Upper lobe of left lung (tissue), 6 donors: Measurements from ENCODE around the gene XRN2. TPM values are rescaled to one million over a fixed set of nuclear protein-coding genes. Genes with fewer than 3 reads are reported as not detected.

ENCODE experiments used
- ATAC-seq, 2 donors: fragments of 200-7000 bp; cut with Tn5 transposase; one replicate each; pipeline ENCODE4 v1.9.1; 2022; ENCODE audit warnings: mild to moderate bottlenecking in 2 of 2, moderate library complexity in 2 of 2; ENCODE audit not compliant: low FRiP score in 2 of 2
- DNase-seq, 2 donors: peaks; one replicate each; pipeline ENCODE4 v3.0.0-alpha.2; 2019 to 2020
- H3K27ac ChIP-seq, 4 donors: fragments of 200-600 bp; sonication (generic); one replicate each; pipeline ENCODE4 v1.5.1; 2016 to 2019
- H3K27me3 ChIP-seq, 4 donors: fragments of 200-600 bp; sonication (generic); one replicate each; pipeline ENCODE4 v1.5.1; 2017 to 2019
- H3K36me3 ChIP-seq, 4 donors: fragments of 200-600 bp; sonication (generic); one replicate each; pipeline ENCODE4 v1.5.1; 2016 to 2019
- H3K4me1 ChIP-seq, 4 donors: fragments of 200-600 bp; sonication (generic); one replicate each; pipeline ENCODE4 v1.5.1; 2018 to 2019
- H3K4me3 ChIP-seq, 4 donors: fragments of 200-600 bp; sonication (generic); one replicate each; pipeline ENCODE4 v1.5.1; 2017 to 2019; ENCODE audit warnings: mild to moderate bottlenecking in 2 of 4, moderate library complexity in 1 of 4
- H3K9me3 ChIP-seq, 4 donors: fragments of 200-600 bp; sonication (generic); one replicate each; pipeline ENCODE4 v1.5.1; 2018 to 2019
- EP300 ChIP-seq, 4 donors: sonication (generic); formaldehyde crosslinking; IDR thresholded peaks; one replicate each; pipeline ENCODE4 v1.5.1; 2017; ENCODE audit warnings: antibody characterized with exemption in 4 of 4, control low read depth in 2 of 4
- POLR2A ChIP-seq, 4 donors: fragments of 450-650 bp; IDR thresholded peaks; one replicate each; pipeline ENCODE4 v1.5.1; 2016 to 2017; ENCODE audit warnings: antibody characterized with exemption in 4 of 4, mild to moderate bottlenecking in 2 of 4
- POLR2AphosphoS5 ChIP-seq, 2 donors: sonication (generic); formaldehyde crosslinking; IDR thresholded peaks; one replicate each; pipeline ENCODE4 v1.5.1; 2017; ENCODE audit warnings: antibody characterized with exemption in 2 of 2
- WGBS, 2 donors: methylation state at CpG; one replicate each; pipeline ENCODE4 v1.1.5; 2017 to 2018; 5-methylcytosine and 5-hydroxymethylcytosine counted together
- total RNA-seq, 6 donors: library from RNA; depleted of rRNA in 4 of 6; stranded (reverse); fragments of >200 nt in 4 of 6; gene quantifications; one replicate each; pipeline versions ENCODE4 v1.1.0 to v1.2.1, GENCODE V29; 2016 to 2021
- TF ChIP-seq, protein P1 (sequence below), 6 experiments: fragments of 450-650 bp in 4 of 6; fragments of 200-600 bp in 2 of 6; sonication (generic) in 2 of 6; IDR thresholded peaks; one replicate each; pipeline ENCODE4 v1.5.1; 2016 to 2019; ENCODE audit warnings: antibody characterized with exemption in 6 of 6
- donor health status: DM: no; HTN: no; CAD: no; lungs with moderate emphysema.
- donor health status: DM: no; HTN: yes; CAD: no; lungs with severe emphysema.

Gene XRN2
- total RNA-seq, 6 donors from 2014 or later, result 38.3 to 70.5 (median 55.0) TPM

GRCh38 chr20:21325296-21325695 is 22.2 kb downstream of the XRN2 start:
- Histone ChIP-seq H3K36me3 (peaks cover 0 to 12% (median 6%) of the 10 kb centered on the region in 4 donors), H3K27ac (peak overlapping the region in 3 of 4 donors; percentile 1 to 76 (median 69)), H3K4me1 (peaks cover 41 to 49% (median 45%) of the 10 kb centered on the region in 4 donors), H3K4me3 (no peak overlapping the region), H3K27me3 (no peaks in the 10 kb centered on the region), H3K9me3 (peaks cover 0 to 2% (median under 1%) of the 10 kb centered on the region in 4 donors)
- peak in 1 of 2 donors; percentile 67 for ATAC-seq
- TF ChIP-seq EP300 (IDR thresholded peaks at IDR 0.05) (peak in 2 of 4 donors; percentile 5 to 26), POLR2AphosphoS5 (IDR thresholded peaks at IDR 0.05) (no peak)
- WGBS, 2 donors, result 40 to 59% methylated on average over 1 of the region's 1 CpG
- no peak for DNase-seq

GRCh38 chr20:21326700-21327099 is 23.6 kb downstream of the XRN2 start:
- DNase-seq (no peak), ATAC-seq (no peak)
- Histone ChIP-seq H3K27me3 (no peaks in the 10 kb centered on the region), H3K4me3 (no peak overlapping the region), H3K27ac (peak overlapping the region in 1 of 4 donors; percentile 54), H3K36me3 (peaks cover 0 to 26% (median 11%) of the 10 kb centered on the region in 4 donors), H3K4me1 (peaks cover 41 to 49% (median 45%) of the 10 kb centered on the region in 4 donors), H3K9me3 (no peaks in the 10 kb centered on the region)
- 57 to 67% methylated on average over 1 of the region's 1 CpG for WGBS, 2 donors
- TF ChIP-seq POLR2A (IDR thresholded peaks at IDR 0.05) (no peak), POLR2AphosphoS5 (IDR thresholded peaks at IDR 0.05) (no peak)

GRCh38 chr20:21336455-21337151 is 33.5 kb downstream of the XRN2 start:
- Histone ChIP-seq H3K4me1 (no peaks in the 10 kb centered on the region), H3K27ac (no peak overlapping the region), H3K27me3 (no peaks in the 10 kb centered on the region), H3K9me3 (no peaks in the 10 kb centered on the region), H3K36me3 (peaks cover 13 to 97% (median 43%) of the 10 kb centered on the region in 4 donors), H3K4me3 (no peak overlapping the region)
- WGBS, 2 donors, result 96% methylated on average over 2 of the region's 2 CpGs
- DNase-seq (no peak), ATAC-seq (no peak)
- TF ChIP-seq POLR2AphosphoS5 (IDR thresholded peaks at IDR 0.05) (no peak), EP300 (IDR thresholded peaks at IDR 0.05) (no peak), POLR2A (IDR thresholded peaks at IDR 0.05) (no peak)
- TF ChIP-seq, protein P1, sequence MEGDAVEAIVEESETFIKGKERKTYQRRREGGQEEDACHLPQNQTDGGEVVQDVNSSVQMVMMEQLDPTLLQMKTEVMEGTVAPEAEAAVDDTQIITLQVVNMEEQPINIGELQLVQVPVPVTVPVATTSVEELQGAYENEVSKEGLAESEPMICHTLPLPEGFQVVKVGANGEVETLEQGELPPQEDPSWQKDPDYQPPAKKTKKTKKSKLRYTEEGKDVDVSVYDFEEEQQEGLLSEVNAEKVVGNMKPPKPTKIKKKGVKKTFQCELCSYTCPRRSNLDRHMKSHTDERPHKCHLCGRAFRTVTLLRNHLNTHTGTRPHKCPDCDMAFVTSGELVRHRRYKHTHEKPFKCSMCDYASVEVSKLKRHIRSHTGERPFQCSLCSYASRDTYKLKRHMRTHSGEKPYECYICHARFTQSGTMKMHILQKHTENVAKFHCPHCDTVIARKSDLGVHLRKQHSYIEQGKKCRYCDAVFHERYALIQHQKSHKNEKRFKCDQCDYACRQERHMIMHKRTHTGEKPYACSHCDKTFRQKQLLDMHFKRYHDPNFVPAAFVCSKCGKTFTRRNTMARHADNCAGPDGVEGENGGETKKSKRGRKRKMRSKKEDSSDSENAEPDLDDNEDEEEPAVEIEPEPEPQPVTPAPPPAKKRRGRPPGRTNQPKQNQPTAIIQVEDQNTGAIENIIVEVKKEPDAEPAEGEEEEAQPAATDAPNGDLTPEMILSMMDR (IDR thresholded peaks at IDR 0.05), result no peak

DNA sequence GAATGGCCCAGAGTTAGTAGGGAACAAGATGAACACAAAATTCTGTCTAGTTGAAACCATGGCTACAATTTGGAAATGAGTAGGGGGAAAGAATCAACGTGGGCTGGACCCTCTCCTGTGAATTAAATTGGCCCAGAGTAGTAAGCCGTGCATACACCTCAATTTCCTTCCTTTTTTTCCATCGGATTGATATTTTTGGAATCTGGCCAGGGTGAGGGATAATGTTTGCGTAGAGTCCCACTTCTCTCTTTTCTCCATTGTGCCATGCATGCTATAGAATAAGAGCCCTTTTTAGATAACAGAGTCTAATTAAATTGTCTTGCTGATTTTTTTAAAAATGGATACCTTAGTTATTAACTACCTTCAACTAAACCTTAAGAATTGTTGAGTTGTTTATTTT is 35.2 kb downstream of the XRN2 start:
- ATAC-seq (no peak), DNase-seq (no peak)
- H3K4me1 ChIP-seq, result no peaks in the 10 kb centered on the region
- no peak for TF ChIP-seq EP300 (IDR thresholded peaks at IDR 0.05)
- H3K27me3 ChIP-seq, result no peaks in the 10 kb centered on the region
- peaks cover 7 to 90% (median 36%) of the 10 kb centered on the region in 4 donors for H3K36me3 ChIP-seq
- WGBS, 2 donors, result 54 to 61% methylated on average over 4 of the region's 4 CpGs
- H3K4me3 ChIP-seq, result no peak overlapping the region
- no peak overlapping the region for H3K27ac ChIP-seq
- H3K9me3 ChIP-seq, result no peaks in the 10 kb centered on the region

DNA sequence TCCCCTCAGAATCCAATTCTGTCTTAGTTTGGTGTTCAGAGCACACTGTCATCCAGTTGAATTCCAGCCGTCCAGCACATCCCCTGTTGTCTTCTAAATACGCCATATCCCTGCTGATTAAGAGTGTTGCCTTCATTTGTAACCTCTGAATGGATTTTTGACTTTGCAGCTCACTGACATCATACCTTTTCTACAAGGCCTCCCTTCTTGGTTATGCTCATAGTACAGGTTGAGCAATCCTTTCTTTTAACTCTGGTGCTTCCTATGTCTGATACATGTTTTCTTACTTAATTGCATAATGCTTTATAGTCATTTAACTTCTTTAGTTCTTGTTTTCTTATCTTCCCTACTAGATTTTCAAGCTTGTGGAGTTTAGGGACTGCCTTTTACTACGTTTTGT is 36.4 kb downstream of the XRN2 start:
- no peaks in the 10 kb centered on the region for H3K27me3 ChIP-seq
- H3K36me3 ChIP-seq, result peaks cover 10 to 87% (median 36%) of the 10 kb centered on the region in 4 donors
- 88 to 90% methylated on average over 3 of the region's 3 CpGs for WGBS, 2 donors
- H3K27ac ChIP-seq, result no peak overlapping the region
- no peak for ATAC-seq
- H3K4me3 ChIP-seq, result no peak overlapping the region
- H3K4me1 ChIP-seq, result no peaks in the 10 kb centered on the region
- no peaks in the 10 kb centered on the region for H3K9me3 ChIP-seq
- TF ChIP-seq, protein P1 (IDR thresholded peaks at IDR 0.05), result no peak
- TF ChIP-seq EP300 (IDR thresholded peaks at IDR 0.05) (no peak), POLR2AphosphoS5 (IDR thresholded peaks at IDR 0.05) (no peak)
- no peak for DNase-seq

- TF ChIP-seq POLR2A (IDR thresholded peaks at IDR 0.05) (no peak), EP300 (IDR thresholded peaks at IDR 0.05) (no peak), POLR2AphosphoS5 (IDR thresholded peaks at IDR 0.05) (no peak)
- TF ChIP-seq, protein P1 (IDR thresholded peaks at IDR 0.05), result no peak
- H3K27ac ChIP-seq, result no peak overlapping the region
- no peaks in the 10 kb centered on the region for H3K4me1 ChIP-seq
- ATAC-seq (no peak), DNase-seq (no peak)
- WGBS, 2 donors, result 97% methylated on average over 3 of the region's 3 CpGs
- peaks cover 10 to 88% (median 35%) of the 10 kb centered on the region in 4 donors for H3K36me3 ChIP-seq
- H3K9me3 ChIP-seq, result no peaks in the 10 kb centered on the region
- no peak overlapping the region for H3K4me3 ChIP-seq
- no peaks in the 10 kb centered on the region for H3K27me3 ChIP-seq
Measured at GRCh38 chr20:21340991-21341697, 38.0 kb downstream of the XRN2 start.
